GM18505 (cell line): ENCODE results near the gene TRPC3.
A peak's percentile ranks its signal among the peaks of the same experiment; 100 is the strongest.

ENCODE experiments used
- ATAC-seq: cut with Tn5 transposase; IDR thresholded peaks from one replicate; pipeline ENCODE4 v1.9.1; 2021; ENCODE audit not compliant: unreplicated experiment
- POLR2A ChIP-seq: IDR thresholded peaks from 4 replicates; pipeline ENCODE4 v1.6.1; 2011; ENCODE audit warnings: borderline replicate concordance; ENCODE audit not compliant: insufficient read depth, insufficient read length; ENCODE audit errors: extremely low read depth

TRPC3 gene

DNA sequence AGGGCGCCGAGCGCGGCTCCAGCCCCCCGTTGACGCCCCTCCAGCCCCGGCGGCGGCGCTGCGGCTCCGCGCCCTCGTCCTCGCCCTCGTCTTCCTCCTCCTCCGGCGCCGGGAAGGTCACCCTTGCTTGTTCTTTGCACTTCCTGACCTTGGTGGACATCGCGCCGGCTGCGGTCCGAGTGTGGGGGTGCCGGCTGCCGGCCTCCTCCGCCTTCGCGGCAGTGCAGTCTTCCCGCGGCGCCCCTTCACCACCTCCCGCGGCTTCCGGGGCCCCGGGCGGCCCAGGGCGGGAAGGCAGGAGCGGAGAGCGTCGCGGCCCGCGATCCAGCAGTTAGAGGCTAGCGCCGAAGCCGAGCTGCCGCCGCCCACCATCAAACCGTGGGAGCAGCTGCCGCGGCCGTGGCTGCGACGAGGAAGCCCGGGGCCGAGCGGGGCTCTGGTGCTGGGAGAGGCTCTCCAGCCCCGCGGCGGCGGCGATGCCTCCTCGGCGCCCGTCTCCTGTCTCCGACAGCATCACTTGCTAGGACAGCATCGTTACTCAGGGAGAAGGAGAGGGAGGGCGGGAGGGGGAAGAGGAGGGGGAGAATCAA is at the start of gene TRPC3:
TRPC3 (minus strand) TSS at position 540 of the 590 bp plus-strand sequence; CDS start at position 160, 380 bp downstream.
- TF ChIP-seq POLR2A, result no peak
- ATAC-seq, result peak; percentile 39

DNA sequence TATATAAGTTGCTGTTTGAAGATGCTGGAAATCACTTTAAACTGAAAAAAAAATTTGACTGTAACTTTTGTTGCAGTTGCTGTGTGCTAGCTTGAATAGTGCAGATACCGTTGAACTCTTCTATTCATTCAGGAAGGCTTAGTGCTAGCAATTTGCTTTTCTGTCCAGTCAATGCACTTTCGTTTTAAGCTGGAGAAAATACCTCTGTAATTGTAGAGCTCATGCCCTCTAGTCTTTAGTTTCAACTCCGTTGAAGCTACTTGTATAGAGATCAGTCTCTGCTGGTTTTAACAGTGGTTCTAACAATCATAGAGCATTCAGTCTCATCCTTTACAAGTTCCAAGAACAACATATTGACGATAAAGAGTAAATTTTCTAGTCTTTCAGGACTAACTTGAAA is 49.0 kb upstream of the TRPC3 start:
- ATAC-seq, result no peak
- TF ChIP-seq POLR2A, result no peak

DNA sequence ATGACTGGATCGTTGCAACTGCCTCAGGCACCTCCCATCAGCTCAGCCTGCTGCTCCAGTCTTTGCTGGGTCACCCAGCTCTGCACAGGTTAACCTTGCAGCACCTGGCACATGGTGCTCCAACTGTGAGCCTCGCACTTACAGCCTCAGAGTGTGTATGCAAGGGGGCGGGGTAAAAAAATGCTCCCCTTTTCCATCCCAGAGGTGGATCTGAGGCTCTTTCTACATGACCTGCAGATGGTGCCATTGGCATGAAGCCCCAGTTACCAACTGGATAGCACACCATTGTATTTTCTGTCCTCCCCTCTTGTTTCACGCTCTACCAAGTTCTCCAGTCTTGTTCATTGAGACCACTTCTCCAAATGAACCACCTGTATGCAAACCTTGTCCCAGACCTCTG is 46.2 kb upstream of the TRPC3 start:
- no peak for TF ChIP-seq POLR2A
- ATAC-seq, result no peak

- no peak for ATAC-seq
- TF ChIP-seq POLR2A, result no peak
These were observed 44.1 kb upstream of the TRPC3 start for GRCh38 chr4:121995790-121996537.

- ATAC-seq, result no peak
These were observed 40.1 kb upstream of the TRPC3 start for GRCh38 chr4:121991968-121992367.

DNA sequence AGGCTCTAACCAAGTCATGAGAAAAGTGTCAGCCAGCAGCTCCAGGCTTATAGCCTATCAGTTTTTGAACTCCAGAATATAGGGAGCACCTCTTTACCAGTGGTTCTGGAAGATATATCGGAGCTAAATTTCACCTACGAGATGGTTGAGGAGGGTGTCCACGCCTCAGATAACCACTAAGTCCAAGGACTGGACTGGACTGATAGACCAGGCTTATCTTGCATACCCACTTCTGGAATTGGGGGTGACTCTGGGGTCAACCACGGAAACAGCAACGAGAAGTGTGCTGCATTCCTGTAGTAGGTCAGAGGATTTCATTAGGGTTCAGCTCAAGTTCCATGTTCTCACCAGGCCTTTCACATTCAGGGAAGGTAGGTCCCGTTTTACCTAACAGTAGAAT is 38.6 kb upstream of the TRPC3 start:
- no peak for TF ChIP-seq POLR2A
- ATAC-seq, result no peak

More at GRCh38 chr4:121991968-121992367, 40.1 kb upstream of the TRPC3 start:
- no peak for TF ChIP-seq POLR2A

DNA sequence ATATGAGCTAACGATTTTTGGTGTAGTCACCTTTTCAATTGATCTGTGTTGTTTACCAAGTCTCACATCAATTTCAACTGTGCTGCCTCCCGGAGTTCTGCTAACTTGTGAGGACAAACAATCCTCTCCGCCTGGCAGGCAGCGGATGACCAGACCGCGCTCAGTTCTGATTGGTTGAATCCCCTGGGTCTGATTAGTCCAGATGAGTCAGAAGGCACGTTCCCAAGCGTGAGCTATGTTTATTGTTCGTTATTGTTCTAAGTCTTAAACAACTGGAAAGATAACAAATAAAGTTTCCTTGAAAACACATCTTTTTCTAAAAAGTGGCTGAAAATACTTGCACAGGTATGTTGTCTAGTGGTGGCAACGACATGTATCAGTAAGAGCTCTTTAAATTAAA is 37.9 kb upstream of the TRPC3 start:
- TF ChIP-seq POLR2A, result no peak
- ATAC-seq, result no peak

- no peak for TF ChIP-seq POLR2A
- ATAC-seq, result no peak
These were observed 37.1 kb upstream of the TRPC3 start for GRCh38 chr4:121988950-121989349.

DNA sequence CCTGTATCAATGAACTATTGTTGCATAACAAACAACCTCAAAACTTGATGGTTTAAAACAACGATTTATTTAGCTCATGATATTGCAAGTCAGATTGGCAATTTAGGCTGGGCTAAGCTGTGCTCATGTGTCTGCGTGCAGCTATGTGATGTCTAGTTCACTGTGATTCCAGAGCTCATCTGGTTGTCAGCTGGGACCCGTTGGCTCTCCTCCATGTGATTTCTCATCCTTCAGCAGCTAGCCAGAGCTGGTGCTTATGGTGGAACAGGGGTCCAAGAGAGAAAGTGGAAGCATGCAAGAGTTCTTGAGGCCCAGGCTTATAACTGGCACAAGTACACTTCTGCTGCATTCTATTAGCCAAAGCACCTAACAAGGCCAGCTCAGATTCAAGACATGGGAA is 28.8 kb upstream of the TRPC3 start:
- no peak for TF ChIP-seq POLR2A
- no peak for ATAC-seq

GRCh38 chr4:121978172-121978516 is 26.3 kb upstream of the TRPC3 start:
- peak; percentile 52 for ATAC-seq
- TF ChIP-seq POLR2A, result no peak

- no peak for TF ChIP-seq POLR2A
- peak; percentile 99 for ATAC-seq
These were observed 25.7 kb upstream of the TRPC3 start for GRCh38 chr4:121977251-121978171.

GRCh38 chr4:121975784-121976183 is 23.9 kb upstream of the TRPC3 start:
- no peak for ATAC-seq
- TF ChIP-seq POLR2A, result no peak

DNA sequence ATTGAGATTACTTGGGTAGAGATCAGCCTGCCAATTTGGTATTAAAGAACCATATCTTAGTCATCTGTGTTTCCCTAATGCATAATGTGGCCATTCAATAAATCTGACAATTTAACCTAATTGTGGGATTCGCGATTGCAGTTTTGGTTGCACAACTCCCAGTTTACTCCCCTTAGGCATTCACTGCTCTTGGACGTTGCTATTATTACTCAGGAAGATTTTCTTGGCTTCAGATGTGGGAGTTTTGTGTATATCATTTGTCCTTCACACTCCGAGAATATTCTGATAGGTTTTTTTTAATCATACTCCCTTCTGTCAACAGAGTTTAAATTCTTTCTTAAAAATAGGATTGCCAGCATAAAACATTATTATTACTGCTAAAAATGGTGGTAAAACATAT is 22.0 kb upstream of the TRPC3 start:
- no peak for TF ChIP-seq POLR2A
- no peak for ATAC-seq

GRCh38 chr4:121968859-121969258 is 17.0 kb upstream of the TRPC3 start:
- no peak for TF ChIP-seq POLR2A
- no peak for ATAC-seq

GRCh38 chr4:121964958-121965357 is 13.1 kb upstream of the TRPC3 start:
- ATAC-seq, result no peak
- TF ChIP-seq POLR2A, result no peak
